Tibial nerve (tissue), 4 donors: ENCODE measurements around the gene SRGAP3.

Source experiments
- EP300 ChIP-seq, 2 donors: sonication (generic); formaldehyde crosslinking; IDR thresholded peaks; one replicate each; pipeline ENCODE4 v1.6.1; 2017; ENCODE audit warnings: antibody characterized with exemption in 2 of 2, mild to moderate bottlenecking in 1 of 2
- POLR2A ChIP-seq, 2 donors: fragments of 450-650 bp; IDR thresholded peaks; one replicate each; pipeline ENCODE4 v1.6.1; 2017; ENCODE audit warnings: antibody characterized with exemption in 2 of 2, mild to moderate bottlenecking in 2 of 2, moderate library complexity in 2 of 2
- TF ChIP-seq, protein P1 (sequence below), 5 experiments: fragments of 200-600 bp in 3 of 5; fragments of 450-650 bp in 2 of 5; sonication (generic) in 3 of 5; IDR thresholded peaks; one replicate each; pipeline ENCODE4 v1.5.1; 2016 to 2019; ENCODE audit warnings: antibody characterized with exemption in 5 of 5, mild to moderate bottlenecking in 3 of 5, moderate library complexity in 2 of 5

- TF ChIP-seq POLR2A (IDR thresholded peaks at IDR 0.05): no peak
- TF ChIP-seq, protein P1, sequence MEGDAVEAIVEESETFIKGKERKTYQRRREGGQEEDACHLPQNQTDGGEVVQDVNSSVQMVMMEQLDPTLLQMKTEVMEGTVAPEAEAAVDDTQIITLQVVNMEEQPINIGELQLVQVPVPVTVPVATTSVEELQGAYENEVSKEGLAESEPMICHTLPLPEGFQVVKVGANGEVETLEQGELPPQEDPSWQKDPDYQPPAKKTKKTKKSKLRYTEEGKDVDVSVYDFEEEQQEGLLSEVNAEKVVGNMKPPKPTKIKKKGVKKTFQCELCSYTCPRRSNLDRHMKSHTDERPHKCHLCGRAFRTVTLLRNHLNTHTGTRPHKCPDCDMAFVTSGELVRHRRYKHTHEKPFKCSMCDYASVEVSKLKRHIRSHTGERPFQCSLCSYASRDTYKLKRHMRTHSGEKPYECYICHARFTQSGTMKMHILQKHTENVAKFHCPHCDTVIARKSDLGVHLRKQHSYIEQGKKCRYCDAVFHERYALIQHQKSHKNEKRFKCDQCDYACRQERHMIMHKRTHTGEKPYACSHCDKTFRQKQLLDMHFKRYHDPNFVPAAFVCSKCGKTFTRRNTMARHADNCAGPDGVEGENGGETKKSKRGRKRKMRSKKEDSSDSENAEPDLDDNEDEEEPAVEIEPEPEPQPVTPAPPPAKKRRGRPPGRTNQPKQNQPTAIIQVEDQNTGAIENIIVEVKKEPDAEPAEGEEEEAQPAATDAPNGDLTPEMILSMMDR (IDR thresholded peaks at IDR 0.05): no peak
- no peak for TF ChIP-seq EP300 (IDR thresholded peaks at IDR 0.05)
Measured at GRCh38 chr3:9111417-9111816, 138.0 kb downstream of the SRGAP3 start.
